Parathyroid adenoma (tissue), 2 donors: ENCODE results near the gene SLC5A9.

Source experiments
- H2AFZ ChIP-seq: fragments of 300-600 bp; sonication (generic); one replicate; pipeline ENCODE4 v1.7.0; 2017; ENCODE audit warnings: antibody characterized with exemption, mild to moderate bottlenecking
- H3K27ac ChIP-seq: fragments of 300-600 bp; sonication (generic); one replicate; pipeline ENCODE4 v1.7.0; 2017
- H3K27me3 ChIP-seq: fragments of 300-600 bp; sonication (generic); one replicate; pipeline ENCODE4 v1.7.0; 2017; ENCODE audit warnings: low read length; ENCODE audit not compliant: control insufficient read depth, insufficient read depth
- H3K36me3 ChIP-seq: fragments of 300-600 bp; sonication (generic); one replicate; pipeline ENCODE4 v1.7.0; 2017; ENCODE audit warnings: low read length; ENCODE audit not compliant: control insufficient read depth, insufficient read depth
- H3K4me1 ChIP-seq: fragments of 300-600 bp; sonication (generic); one replicate; pipeline ENCODE4 v1.7.0; 2017; ENCODE audit warnings: control low read depth
- H3K4me2 ChIP-seq: fragments of 300-600 bp; sonication (generic); one replicate; pipeline ENCODE4 v1.7.0; 2017; ENCODE audit warnings: low read length
- H3K4me3 ChIP-seq: fragments of 300-600 bp; sonication (generic); one replicate; pipeline ENCODE4 v1.7.0; 2017; ENCODE audit warnings: low read depth, low read length
- H3K79me2 ChIP-seq: fragments of 300-600 bp; sonication (generic); one replicate; pipeline ENCODE4 v1.7.0; 2017; ENCODE audit warnings: control low read depth
- H3K9ac ChIP-seq: fragments of 300-600 bp; sonication (generic); one replicate; pipeline ENCODE4 v1.7.0; 2017; ENCODE audit warnings: mild to moderate bottlenecking
- H3K9me3 ChIP-seq: fragments of 300-600 bp; sonication (generic); one replicate; pipeline ENCODE4 v1.7.0; 2017; ENCODE audit warnings: low read length; ENCODE audit not compliant: control insufficient read depth
- CTCF ChIP-seq: fragments of 300-600 bp; sonication (generic); IDR thresholded peaks from one replicate; pipeline ENCODE4 v1.7.0; 2017; ENCODE audit warnings: antibody characterized with exemption, mild to moderate bottlenecking
- donor health status: primary hyperparathyroidism.

SLC5A9 gene

DNA sequence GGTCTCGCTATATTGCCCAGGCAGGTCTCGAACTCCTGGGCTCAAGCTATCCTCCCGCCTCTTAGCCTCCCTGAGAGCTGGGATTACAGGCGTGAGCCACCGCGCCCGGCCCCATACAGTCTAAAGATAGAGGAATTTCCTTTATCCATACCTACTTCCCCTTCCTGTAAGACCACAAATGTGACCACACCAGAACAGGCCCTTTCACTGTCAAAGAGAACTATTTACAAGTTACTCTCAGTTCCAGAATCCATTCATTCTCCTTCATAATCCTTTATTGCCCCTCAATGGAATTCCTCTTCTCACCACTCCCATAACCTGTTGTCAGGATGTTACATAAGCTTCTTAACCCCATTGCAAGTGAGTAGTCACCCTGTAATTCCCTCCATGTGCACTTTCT, 26.3 kb upstream of the SLC5A9 start:
- no peaks in the 10 kb centered on the region for H3K36me3 ChIP-seq
- TF ChIP-seq CTCF = no peak
- no peaks in the 10 kb centered on the region for H3K79me2 ChIP-seq

DNA sequence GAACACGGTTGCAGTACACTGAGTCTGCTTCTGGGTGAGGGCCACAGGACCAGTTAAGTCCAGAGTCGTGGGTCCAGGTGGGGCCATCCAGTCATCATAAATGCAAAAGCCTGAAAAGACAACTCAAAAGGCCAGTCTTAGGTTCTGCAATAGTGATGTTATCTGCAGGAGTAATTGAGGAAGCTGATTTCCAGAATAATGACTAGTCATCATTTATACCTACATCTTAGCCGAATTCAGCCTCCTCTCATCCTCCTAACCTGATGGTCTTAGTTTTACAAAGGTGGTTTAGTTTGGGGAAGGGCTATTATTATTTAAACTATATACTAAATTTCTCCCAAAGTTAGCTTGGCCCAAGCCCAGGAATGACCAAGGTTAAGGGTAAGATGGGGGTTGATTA, 23.5 kb upstream of the SLC5A9 start:
- Histone ChIP-seq H3K79me2 (no peaks in the 10 kb centered on the region), H3K4me3 (no peak overlapping the region), H3K4me1 (no peaks in the 10 kb centered on the region), H3K9ac (no peak overlapping the region), H3K27me3 (no peaks in the 10 kb centered on the region), H3K36me3 (no peaks in the 10 kb centered on the region), H3K9me3 (no peaks in the 10 kb centered on the region), H3K4me2 (no peak overlapping the region), H2AFZ (no peak overlapping the region), H3K27ac (no peak overlapping the region)
- no peak for TF ChIP-seq CTCF

More for the DNA sequence above, 26.3 kb upstream of the SLC5A9 start:
- H3K9me3 ChIP-seq = no peaks in the 10 kb centered on the region
- H3K4me2 ChIP-seq = no peak overlapping the region
- H2AFZ ChIP-seq = no peak overlapping the region
- H3K4me3 ChIP-seq = no peak overlapping the region
- no peak overlapping the region for H3K9ac ChIP-seq
- no peaks in the 10 kb centered on the region for H3K4me1 ChIP-seq
- no peak overlapping the region for H3K27ac ChIP-seq
- H3K27me3 ChIP-seq = no peaks in the 10 kb centered on the region

GRCh38 chr1:48200166-48200900, 22.2 kb upstream of the SLC5A9 start:
- no peak overlapping the region for H3K9ac ChIP-seq
- H3K4me3 ChIP-seq = no peak overlapping the region
- no peak overlapping the region for H3K27ac ChIP-seq
- H3K79me2 ChIP-seq = no peaks in the 10 kb centered on the region
- H3K4me1 ChIP-seq = no peaks in the 10 kb centered on the region
- no peaks in the 10 kb centered on the region for H3K9me3 ChIP-seq
- no peaks in the 10 kb centered on the region for H3K36me3 ChIP-seq
- no peak overlapping the region for H3K4me2 ChIP-seq
- no peak for TF ChIP-seq CTCF
- no peaks in the 10 kb centered on the region for H3K27me3 ChIP-seq
- no peak overlapping the region for H2AFZ ChIP-seq

DNA sequence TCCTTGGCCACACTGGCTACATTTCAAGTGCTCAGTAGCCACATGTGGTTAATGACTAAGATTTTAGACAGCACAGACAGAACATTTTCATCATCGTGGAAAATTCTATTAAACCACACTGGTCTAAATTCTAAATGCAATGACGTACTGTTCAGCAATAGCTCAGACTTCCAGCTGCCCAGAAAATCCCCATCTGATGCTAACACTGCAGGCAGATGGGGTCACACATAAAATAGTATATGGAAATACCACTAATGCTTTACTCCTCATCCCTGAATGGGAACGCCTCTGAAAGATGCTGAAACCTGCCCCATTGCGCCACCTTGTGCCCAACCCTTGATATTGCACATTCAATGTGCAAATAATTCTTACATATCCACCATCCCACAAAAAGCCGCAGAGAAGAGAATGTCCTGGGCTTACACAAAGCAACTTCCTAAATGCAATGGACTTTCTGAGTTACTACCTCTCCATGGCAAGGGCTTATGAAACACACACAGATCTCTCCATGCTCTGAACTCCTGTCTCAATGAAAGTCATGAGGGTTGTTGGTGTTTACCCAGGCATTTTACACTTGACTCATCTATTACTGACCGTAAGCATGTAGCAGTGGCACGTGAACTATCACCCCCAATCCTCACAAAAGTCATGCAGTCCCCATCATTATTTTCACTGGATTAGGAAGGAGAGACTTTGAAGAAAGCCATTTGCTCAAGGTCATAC, 20.3 kb upstream of the SLC5A9 start:
- H2AFZ ChIP-seq = no peak overlapping the region
- H3K4me2 ChIP-seq = no peak overlapping the region
- H3K9ac ChIP-seq = no peak overlapping the region
- H3K27ac ChIP-seq = no peak overlapping the region
- no peaks in the 10 kb centered on the region for H3K79me2 ChIP-seq
- peak; percentile 73 for TF ChIP-seq CTCF
- H3K4me1 ChIP-seq = no peaks in the 10 kb centered on the region
- H3K4me3 ChIP-seq = no peak overlapping the region
- no peaks in the 10 kb centered on the region for H3K9me3 ChIP-seq
- no peaks in the 10 kb centered on the region for H3K27me3 ChIP-seq
- no peaks in the 10 kb centered on the region for H3K36me3 ChIP-seq
